Fibroblast of mammary gland (primary cell): ENCODE data around the gene STIM1.

Experiments used
- DNase-seq: peaks from one replicate; pipeline ENCODE4 v3.0.0-alpha.2; 2010; ENCODE audit warnings: low read depth
- H3K4me3 ChIP-seq: 2 replicates; pipeline ENCODE4 v1.5.1; 2011; ENCODE audit warnings: low read depth, mild to moderate bottlenecking, low read length, moderate library complexity; ENCODE audit not compliant: control insufficient read depth
- TF ChIP-seq, protein P1 (sequence below): conservative IDR thresholded peaks from 2 replicates; pipeline ENCODE4 v1.5.1; 2011; ENCODE audit warnings: low read depth, low read length, inconsistent platforms; ENCODE audit not compliant: control insufficient read depth, insufficient read depth

STIM1 gene

DNA sequence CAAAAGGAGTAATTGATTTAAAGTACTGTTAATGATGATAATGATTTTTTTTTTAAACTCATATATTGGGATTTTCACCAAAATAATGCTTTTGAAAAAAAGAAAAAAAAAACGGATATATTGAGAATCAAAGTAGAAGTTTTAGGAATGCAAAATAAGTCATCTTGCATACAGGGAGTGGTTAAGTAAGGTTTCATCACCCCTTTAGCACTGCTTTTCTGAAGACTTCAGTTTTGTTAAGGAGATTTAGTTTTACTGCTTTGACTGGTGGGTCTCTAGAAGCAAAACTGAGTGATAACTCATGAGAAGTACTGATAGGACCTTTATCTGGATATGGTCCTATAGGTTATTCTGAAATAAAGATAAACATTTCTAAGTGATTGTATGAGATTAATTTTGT lies 283.0 kb downstream of the STIM1 start:
- TF ChIP-seq, protein P1, sequence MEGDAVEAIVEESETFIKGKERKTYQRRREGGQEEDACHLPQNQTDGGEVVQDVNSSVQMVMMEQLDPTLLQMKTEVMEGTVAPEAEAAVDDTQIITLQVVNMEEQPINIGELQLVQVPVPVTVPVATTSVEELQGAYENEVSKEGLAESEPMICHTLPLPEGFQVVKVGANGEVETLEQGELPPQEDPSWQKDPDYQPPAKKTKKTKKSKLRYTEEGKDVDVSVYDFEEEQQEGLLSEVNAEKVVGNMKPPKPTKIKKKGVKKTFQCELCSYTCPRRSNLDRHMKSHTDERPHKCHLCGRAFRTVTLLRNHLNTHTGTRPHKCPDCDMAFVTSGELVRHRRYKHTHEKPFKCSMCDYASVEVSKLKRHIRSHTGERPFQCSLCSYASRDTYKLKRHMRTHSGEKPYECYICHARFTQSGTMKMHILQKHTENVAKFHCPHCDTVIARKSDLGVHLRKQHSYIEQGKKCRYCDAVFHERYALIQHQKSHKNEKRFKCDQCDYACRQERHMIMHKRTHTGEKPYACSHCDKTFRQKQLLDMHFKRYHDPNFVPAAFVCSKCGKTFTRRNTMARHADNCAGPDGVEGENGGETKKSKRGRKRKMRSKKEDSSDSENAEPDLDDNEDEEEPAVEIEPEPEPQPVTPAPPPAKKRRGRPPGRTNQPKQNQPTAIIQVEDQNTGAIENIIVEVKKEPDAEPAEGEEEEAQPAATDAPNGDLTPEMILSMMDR: no peak
- H3K4me3 ChIP-seq: no peak overlapping the region
- DNase-seq: no peak

DNA sequence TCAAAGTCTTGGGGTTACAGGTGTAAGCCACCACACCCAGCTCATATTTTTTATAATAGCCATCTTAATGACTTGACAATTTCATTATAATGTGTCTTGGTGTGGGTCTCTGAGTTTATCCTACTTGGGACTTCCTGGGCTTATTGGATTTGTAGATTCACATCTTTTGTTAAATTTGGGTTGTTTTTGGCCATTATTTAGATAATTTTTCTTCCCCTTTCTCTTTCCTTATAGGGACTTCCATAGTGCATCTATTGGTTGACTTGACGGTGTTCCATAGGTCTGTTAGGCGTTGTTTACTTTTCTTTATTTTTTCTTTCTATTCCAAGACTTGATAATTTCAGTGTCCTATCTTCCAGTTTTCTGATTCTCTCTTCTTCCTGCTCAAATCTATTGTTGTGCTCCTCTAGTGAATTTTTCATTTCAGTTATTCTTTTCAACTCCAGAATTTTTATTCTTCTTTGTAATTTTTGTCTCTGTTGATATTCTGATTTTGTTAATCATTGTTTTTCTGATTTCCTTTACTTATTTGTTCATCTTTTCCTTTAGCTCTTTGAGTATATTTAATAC lies 284.7 kb downstream of the STIM1 start:
- TF ChIP-seq, protein P1: no peak
- no peak for DNase-seq
- H3K4me3 ChIP-seq: no peak overlapping the region
